SK-N-SH (cell line): ENCODE results near the gene JAG1. TPM values are rescaled to one million over a fixed set of nuclear protein-coding genes. Genes with fewer than 3 reads are reported as not detected.

Source experiments
- CTCF ChIA-PET: fragments of 300-600, 350-600 bp; formaldehyde crosslinking; extraction: SDS; loops from one replicate; lab custom pipeline; 2021; lab: Yijun Ruan, JAX
- POLR2A ChIA-PET: fragments of 350-600 bp; sonication (Branson Sonifier 250); formaldehyde crosslinking; extraction: SDS; loops from one replicate; lab custom pipeline; 2020; ENCODE audit warnings: antibody characterized with exemption, inconsistent platforms; lab: Yijun Ruan, JAX
- DNase-seq: peaks from one replicate; pipeline ENCODE4 v3.0.0; 2012
- H2AFZ ChIP-seq: fragments of 200-600 bp; sonication (generic); 2 replicates; pipeline ENCODE4 v1.8.1; 2016; ENCODE audit warnings: antibody characterized with exemption, mild to moderate bottlenecking, low read depth
- H3F3A ChIP-seq: fragments of 200-600 bp; sonication (generic); replicated peaks from 2 replicates; pipeline ENCODE3; 2016; ENCODE audit warnings: antibody characterized with exemption, mild to moderate bottlenecking; ENCODE audit not compliant: insufficient read depth
- H3K27ac ChIP-seq, 2 experiments: fragments of 200-500 bp in 1 of 2; fragments of 200-600 bp in 1 of 2; sonication (Bioruptor generic) in 1 of 2; sonication (generic), shearing (Covaris generic) in 1 of 2; 2 replicates each; pipeline versions ENCODE4 v1.5.1 to v1.6.1; 2014 to 2016; ENCODE audit warnings: low read depth in 2 of 2, inconsistent platforms in 1 of 2, low read length in 1 of 2, mild to moderate bottlenecking in 1 of 2, mixed read lengths in 1 of 2
- H3K27me3 ChIP-seq: fragments of 200-600 bp; sonication (generic), shearing (Covaris generic); 2 replicates; pipeline ENCODE4 v1.6.1; 2016; ENCODE audit warnings: mixed run types; ENCODE audit not compliant: insufficient read depth
- H3K36me3 ChIP-seq, 2 experiments: fragments of 200-500 bp in 1 of 2; fragments of 200-600 bp in 1 of 2; sonication (Bioruptor generic) in 1 of 2; sonication (generic) in 1 of 2; replicated peaks in 1 of 2; 2 replicates each; pipeline versions ENCODE3 to v1.5.1; 2014 to 2016; ENCODE audit warnings: low read length in 1 of 2, mild to moderate bottlenecking in 1 of 2; ENCODE audit not compliant: insufficient read depth in 2 of 2, control insufficient read depth in 1 of 2
- H3K4me1 ChIP-seq, 2 experiments: fragments of 200-500 bp in 1 of 2; fragments of 200-600 bp in 1 of 2; sonication (Bioruptor generic) in 1 of 2; sonication (generic), shearing (Covaris generic) in 1 of 2; 2 replicates each; pipeline versions ENCODE4 v1.5.1 to v1.6.1; 2014 to 2016; ENCODE audit warnings: low read depth in 1 of 2, low read length in 1 of 2, mixed run types in 1 of 2; ENCODE audit not compliant: insufficient read depth in 2 of 2, control insufficient read depth in 1 of 2
- H3K4me2 ChIP-seq: fragments of 200-600 bp; sonication (generic), shearing (Covaris generic); 2 replicates; pipeline ENCODE4 v1.6.1; 2017; ENCODE audit warnings: mixed run types
- H3K4me3 ChIP-seq, 2 experiments: fragments of 200-500 bp in 1 of 2; fragments of 200-600 bp in 1 of 2; sonication (Bioruptor generic) in 1 of 2; sonication (generic), shearing (Covaris generic) in 1 of 2; 2 replicates each; pipeline versions ENCODE4 v1.5.1 to v1.8.1; 2014 to 2016; ENCODE audit warnings: low read depth in 2 of 2, inconsistent platforms in 1 of 2, low read length in 1 of 2, mild to moderate bottlenecking in 1 of 2, mixed read lengths in 1 of 2, moderate library complexity in 1 of 2
- H3K79me2 ChIP-seq: fragments of 200-600 bp; sonication (generic); 2 replicates; pipeline ENCODE4 v1.8.1; 2017; ENCODE audit warnings: mild to moderate bottlenecking; ENCODE audit not compliant: insufficient read depth
- H3K9ac ChIP-seq: fragments of 200-600 bp; sonication (generic); 2 replicates; pipeline ENCODE4 v1.6.1; 2017; ENCODE audit warnings: mixed run types
- H3K9me2 ChIP-seq: fragments of 200-600 bp; sonication (generic); 2 replicates; pipeline ENCODE4 v1.6.1; 2017; ENCODE audit warnings: mixed run types
- H3K9me3 ChIP-seq: fragments of 200-600 bp; sonication (generic); 2 replicates; pipeline ENCODE4 v1.6.1; 2017; ENCODE audit warnings: mixed run types, mild to moderate bottlenecking, moderate library complexity
- H4K20me1 ChIP-seq: fragments of 200-600 bp; sonication (generic); 2 replicates; pipeline ENCODE4 v1.6.1; 2017; ENCODE audit warnings: mild to moderate bottlenecking, mixed run types; ENCODE audit not compliant: insufficient read depth
- EZH2phosphoT487 ChIP-seq: fragments of 200-600 bp; sonication (generic); IDR thresholded peaks from 2 replicates; pipeline ENCODE4 v1.6.1; 2017; ENCODE audit warnings: low read depth, mixed run types, mild to moderate bottlenecking, antibody characterized with exemption, moderate library complexity, borderline replicate concordance
- GATA2 ChIP-seq: sonication (generic); formaldehyde crosslinking; IDR thresholded peaks from 2 replicates; pipeline ENCODE4 v1.5.0; 2020; ENCODE audit warnings: mild to moderate bottlenecking, missing genetic modification reagents
- NFIC ChIP-seq: IDR thresholded peaks from 2 replicates; pipeline ENCODE4 v1.4.0; 2012; ENCODE audit warnings: borderline replicate concordance
- TEAD4 ChIP-seq: IDR thresholded peaks from 2 replicates; pipeline ENCODE4 v1.4.0; 2012; ENCODE audit warnings: mild to moderate bottlenecking, borderline replicate concordance; ENCODE audit not compliant: insufficient read depth
- USF1 ChIP-seq: IDR thresholded peaks from 2 replicates; pipeline ENCODE4 v1.4.0; 2012; ENCODE audit warnings: low read depth, borderline replicate concordance
- WGBS: methylation state at CpG from one replicate; pipeline ENCODE4 v1.1.6; 2017; ENCODE audit warnings: low lambda C conversion rate; 5-methylcytosine and 5-hydroxymethylcytosine counted together
- polyA plus RNA-seq, 3 experiments: library from polyadenylated mRNA; depleted of rRNA; stranded (reverse); fragments of >200 nt; gene quantifications; 2 replicates each; pipeline ENCODE4 v1.2.3, GENCODE V29; 2012

Gene JAG1
- polyA plus RNA-seq, 1 of the 3 experiments (the other 2 are of a cell fraction), result 6.0 TPM

DNA sequence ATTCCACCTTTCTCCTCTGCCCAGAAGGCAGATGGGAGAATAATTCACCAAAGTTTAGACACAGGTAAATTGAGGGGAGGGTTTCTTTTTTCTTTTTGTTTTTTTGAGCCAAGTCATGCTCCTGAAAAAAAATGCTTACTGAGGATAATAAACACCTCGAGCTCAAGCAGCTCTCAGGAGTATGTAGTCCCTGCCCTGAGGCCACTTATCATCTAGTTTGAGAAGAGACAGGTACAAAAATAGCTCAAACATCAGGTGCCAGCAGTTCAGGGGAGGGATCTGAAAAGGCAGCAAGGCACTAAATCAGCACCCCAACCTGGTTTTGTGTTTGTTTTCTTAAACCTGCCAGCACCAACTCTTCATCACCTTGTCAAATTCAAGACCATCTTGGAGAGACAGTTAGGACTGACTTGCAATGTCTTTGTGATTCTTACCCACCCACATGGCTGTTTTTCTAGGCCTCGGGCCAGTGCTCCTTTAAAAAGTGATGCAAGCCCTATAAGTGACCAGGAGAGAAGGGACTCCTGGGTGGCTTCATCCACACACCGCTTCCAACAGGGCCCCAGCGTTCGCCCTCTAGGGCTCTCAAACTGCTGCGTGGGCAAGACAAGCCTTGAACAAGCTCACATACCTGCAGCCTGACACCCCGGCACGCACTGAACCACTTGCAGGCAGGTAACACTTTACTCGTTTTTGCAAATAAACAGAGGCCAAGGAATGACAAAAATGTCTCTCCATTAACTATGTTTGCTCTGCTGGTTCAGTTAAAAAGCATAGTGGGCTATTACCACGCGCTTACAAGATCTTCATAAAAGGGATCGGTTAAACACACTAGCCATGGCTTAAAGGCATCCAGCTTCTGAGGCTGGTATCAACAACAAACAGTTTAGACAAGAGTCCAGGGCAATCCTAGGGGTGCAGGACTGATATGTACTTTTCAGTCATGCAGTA, 13.9 kb downstream of the JAG1 start:
- peak overlapping the region in 1 of 2 experiments; percentile 30; a peak in 1 of 4 replicates for H3K27ac ChIP-seq
- peaks cover 10 to 81% of the 10 kb centered on the region in 2 experiments for H3K36me3 ChIP-seq
- no peaks in the 10 kb centered on the region for H3K9me2 ChIP-seq
- H4K20me1 ChIP-seq, result peaks cover 22% of the 10 kb centered on the region
- 86% methylated on average over 12 of the region's 12 CpGs for WGBS
- H3K9ac ChIP-seq, result no peak overlapping the region
- no peak overlapping the region for H3K4me2 ChIP-seq
- peaks cover 26% of the 10 kb centered on the region for H3F3A ChIP-seq
- TF ChIP-seq NFIC, result no peak
- no peak for TF ChIP-seq EZH2phosphoT487
- TF ChIP-seq TEAD4, result no peak
- H3K9me3 ChIP-seq, result no peaks in the 10 kb centered on the region
- no peak for DNase-seq
- H3K4me3 ChIP-seq, result no peak overlapping the region
- H3K4me1 ChIP-seq, result peaks cover 4 to 21% of the 10 kb centered on the region in 2 experiments; a peak in 3 of 4 replicates
- peaks cover 95% of the 10 kb centered on the region for H3K79me2 ChIP-seq
- no peak overlapping the region for H2AFZ ChIP-seq
- H3K27me3 ChIP-seq, result no peaks in the 10 kb centered on the region
- ChIA-PET POLR2A (interaction anchor here (0.6 kb wide), 1 partner anchor 136 kb away, joined by 3 read pairs; no protein-coding TSS in a partner anchor), CTCF (interaction anchor here (0.6 to 1.3 kb wide), 3 partner anchors 10 to 1043 kb away, joined by 3 to 4 read pairs (median 3); no protein-coding TSS in a partner anchor)

GRCh38 chr20:10658876-10659632, 14.7 kb downstream of the JAG1 start:
- Histone ChIP-seq H3K4me2 (no peak overlapping the region), H3K9ac (no peak overlapping the region), H3K9me2 (no peaks in the 10 kb centered on the region), H3K4me1 (peaks cover 12 to 24% of the 10 kb centered on the region in 2 experiments), H3K4me3 (no peak overlapping the region), H3F3A (peaks cover 33% of the 10 kb centered on the region), H3K27ac (peak overlapping the region in 1 of 2 experiments; percentile 27; a peak in 1 of 4 replicates), H2AFZ (no peak overlapping the region), H3K27me3 (no peaks in the 10 kb centered on the region), H3K9me3 (no peaks in the 10 kb centered on the region), H3K79me2 (peaks cover 93% of the 10 kb centered on the region), H4K20me1 (peaks cover 17% of the 10 kb centered on the region), H3K36me3 (peaks cover 10 to 87% of the 10 kb centered on the region in 2 experiments)
- TF ChIP-seq GATA2 (CRISPR knock-in tag), result no peak
- no peak for TF ChIP-seq USF1
- ChIA-PET CTCF (interaction anchor here (0.5 to 1.0 kb wide), 3 partner anchors 10 to 685 kb away, joined by 3 to 4 read pairs (median 3); no protein-coding TSS in a partner anchor), POLR2A (interaction anchor here (0.6 kb wide), 1 partner anchor 135 kb away, joined by 3 read pairs; no protein-coding TSS in a partner anchor)
- no peak for DNase-seq
- WGBS, result 65% methylated on average over 5 of the region's 5 CpGs
